HepG2 (cell line): ENCODE measurements around the gene IRF4.

Experiments used
- AFF4 ChIP-seq: sonication (generic); formaldehyde crosslinking; IDR thresholded peaks from 2 replicates; pipeline ENCODE4 v1.4.0; 2020; ENCODE audit warnings: missing genetic modification reagents
- BRD4 ChIP-seq: sonication (generic); formaldehyde crosslinking; IDR thresholded peaks from 2 replicates; pipeline ENCODE4 v1.4.0; 2020; ENCODE audit warnings: missing genetic modification reagents
- CREB1 ChIP-seq, 2 experiments: fragments of 450-650 bp in 1 of 2; IDR thresholded peaks; 2 replicates each; pipeline ENCODE4 v1.6.1; 2016 to 2017; ENCODE audit warnings: control low read depth in 1 of 2, mild to moderate bottlenecking in 1 of 2, missing compliant biosample characterization in 1 of 2, missing genetic modification characterization in 1 of 2
- CTCF ChIP-seq: sonication (generic); formaldehyde crosslinking; IDR thresholded peaks from 2 replicates; pipeline ENCODE4 v1.5.0; 2020; ENCODE audit warnings: mild to moderate bottlenecking, missing genetic modification reagents, moderate library complexity
- KLF12 ChIP-seq: sonication (generic); formaldehyde crosslinking; IDR thresholded peaks from 2 replicates; pipeline ENCODE4 v1.4.0; 2020; ENCODE audit warnings: missing genetic modification reagents, borderline replicate concordance
- MBNL3 ChIP-seq: fragments of 250-450 bp; sonication (Bioruptor Pico); conservative IDR thresholded peaks from 2 replicates; pipeline ENCODE4 v1.8.0; 2022; ENCODE audit warnings: mild to moderate bottlenecking, inconsistent platforms
- NFE2L1 ChIP-seq: sonication (generic); formaldehyde crosslinking; IDR thresholded peaks from 2 replicates; pipeline ENCODE4 v1.4.0; 2020; ENCODE audit warnings: missing genetic modification reagents, mild to moderate bottlenecking, borderline replicate concordance
- NFIC ChIP-seq: IDR thresholded peaks from 2 replicates; pipeline ENCODE4 v1.6.1; 2012; ENCODE audit warnings: mild to moderate bottlenecking, low read length, inconsistent platforms
- NR2F1 ChIP-seq, 2 experiments: fragments of 450-650 bp in 1 of 2; formaldehyde crosslinking in 1 of 2; IDR thresholded peaks; 2 replicates each; pipeline versions ENCODE4 v1.5.0 to v1.6.1; 2016 to 2020; ENCODE audit warnings: mild to moderate bottlenecking in 1 of 2, missing compliant biosample characterization in 1 of 2, missing genetic modification reagents in 1 of 2, moderate library complexity in 1 of 2
- POLR2A ChIP-seq, 2 experiments: IDR thresholded peaks; 2 replicates each; pipeline ENCODE4 v1.6.1; 2011; ENCODE audit warnings: low read depth in 2 of 2, low read length in 2 of 2, mild to moderate bottlenecking in 1 of 2, moderate library complexity in 1 of 2; ENCODE audit not compliant: insufficient read depth in 1 of 2
- ZBTB33 ChIP-seq: sonication (generic); formaldehyde crosslinking; IDR thresholded peaks from 2 replicates; pipeline ENCODE4 v1.4.0; 2020; ENCODE audit warnings: missing genetic modification reagents
- ZFP37 ChIP-seq: sonication (generic); formaldehyde crosslinking; IDR thresholded peaks from 2 replicates; pipeline ENCODE4 v1.4.0; 2020; ENCODE audit warnings: missing genetic modification reagents, borderline replicate concordance
- ZNF616 ChIP-seq: sonication (generic); formaldehyde crosslinking; IDR thresholded peaks from 2 replicates; pipeline ENCODE4 v1.5.0; 2020; ENCODE audit warnings: low read depth, mild to moderate bottlenecking, missing genetic modification reagents

- TF ChIP-seq POLR2A (IDR thresholded peaks at IDR 0.05; ENCODE audit: insufficient read depth in 1 of 2, low read depth in 2 of 2, low read length in 2 of 2) = no peak
- no peak for TF ChIP-seq NR2F1 (CRISPR knock-in tag; IDR thresholded peaks at IDR 0.05)
- no peak for TF ChIP-seq KLF12 (CRISPR knock-in tag)
- no peak for TF ChIP-seq ZNF616 (CRISPR knock-in tag)
- no peak for TF ChIP-seq AFF4 (CRISPR knock-in tag)
- TF ChIP-seq MBNL3 (CRISPR knock-in tag) = no peak
- no peak for TF ChIP-seq ZFP37
- no peak for TF ChIP-seq BRD4 (CRISPR knock-in tag)
- TF ChIP-seq NFIC = no peak
- no peak for TF ChIP-seq NFE2L1 (CRISPR knock-in tag)
- no peak for TF ChIP-seq CREB1 (IDR thresholded peaks at IDR 0.05)
- TF ChIP-seq CREB1 (CRISPR knock-in tag; IDR thresholded peaks at IDR 0.05) = no peak
- no peak for TF ChIP-seq CTCF (CRISPR knock-in tag)
- no peak for TF ChIP-seq ZBTB33
Measured at GRCh38 chr6:355373-356208, 36.0 kb upstream of the IRF4 start.
